OCI-LY1 (cell line): ENCODE measurements around the gene CRIM1.

Experiments used
- CTCF ChIP-seq: fragments of 200-600 bp; sonication (generic), shearing (Covaris generic); IDR thresholded peaks from 2 replicates; pipeline ENCODE4 v1.5.1; 2017; ENCODE audit warnings: mild to moderate bottlenecking, antibody characterized with exemption, low read length, moderate library complexity, mixed read lengths
- EZH2 ChIP-seq: fragments of 200-600 bp; sonication (generic), shearing (Covaris generic); IDR thresholded peaks from 2 replicates; pipeline ENCODE4 v1.8.0; 2017; ENCODE audit warnings: borderline replicate concordance, mixed run types, mild to moderate bottlenecking, antibody characterized with exemption, low read length, moderate library complexity, mixed read lengths

- TF ChIP-seq CTCF (no peak), EZH2 (no peak)
Observed at GRCh38 chr2:36484454-36484853, 128.9 kb downstream of the CRIM1 start.
